Left ventricle myocardium inferior (tissue), 1 donor: ENCODE data around the gene SLC16A5. TPM values are rescaled to one million over a fixed set of nuclear protein-coding genes. Genes with fewer than 3 reads are reported as not detected.
"Not testable (repeated sequence)": the region's sequence is repeated elsewhere in the genome, so short reads cannot be mapped to it uniquely, and the experiment has no call there.

Experiments used
- DNase-seq: peaks from one replicate; pipeline ENCODE4 v3.0.0-alpha.2; 2020
- H3K27ac ChIP-seq: fragments of 200-600 bp; replicated peaks from 2 replicates; pipeline ENCODE4 v1.8.0; 2021
- H3K27me3 ChIP-seq: fragments of 200-600 bp; 2 replicates; pipeline ENCODE4 v1.8.0; 2021; ENCODE audit warnings: low read depth
- H3K36me3 ChIP-seq: fragments of 200-600 bp; 2 replicates; pipeline ENCODE4 v1.8.0; 2021
- H3K4me1 ChIP-seq: fragments of 200-600 bp; 2 replicates; pipeline ENCODE4 v1.8.0; 2021
- H3K4me3 ChIP-seq: fragments of 200-600 bp; 2 replicates; pipeline ENCODE4 v1.8.0; 2021; ENCODE audit warnings: mild to moderate bottlenecking, moderate library complexity
- H3K9me3 ChIP-seq: fragments of 200-600 bp; replicated peaks from 2 replicates; pipeline ENCODE4 v1.8.0; 2021
- intact Hi-C: fragments of 100-400 bp; cut with micrococcal nuclease; formaldehyde crosslinking; loops from one replicate; pipeline ENCODE4 v1.11.0; 2022
- long read RNA-seq: library from polyadenylated mRNA; unstranded; transcript quantifications from one replicate; pipeline ENCODE4 v2.0.0, GENCODE V29; 2021
- total RNA-seq: library from RNA; stranded (reverse); fragmentation: NEBNext Ultra II Directional; extraction: Animal tissue kit (Norgen Biotek cat#: 25700); gene quantifications from one replicate; pipeline ENCODE4 v1.2.1, GENCODE V29; 2021
- TF ChIP-seq, protein P1 (sequence below): fragments of 200-600 bp; IDR thresholded peaks from 2 replicates; pipeline ENCODE4 v1.8.0; 2021; ENCODE audit warnings: antibody characterized with exemption, mild to moderate bottlenecking, borderline replicate concordance
- donor health status: DM: no; HTN: yes; CAD: no; lungs with severe emphysema.

Gene SLC16A5
- 8.4 TPM for total RNA-seq
- long read RNA-seq, transcript SLC16A5-201 (7 exons, 1,934 nt), result major isoform, 9 of 26 reads
- long read RNA-seq, partial matches to known transcripts, result 8 of 26 reads
- long read RNA-seq, other reads (novel, unspliced or antisense), result 8 of 26 reads

DNA sequence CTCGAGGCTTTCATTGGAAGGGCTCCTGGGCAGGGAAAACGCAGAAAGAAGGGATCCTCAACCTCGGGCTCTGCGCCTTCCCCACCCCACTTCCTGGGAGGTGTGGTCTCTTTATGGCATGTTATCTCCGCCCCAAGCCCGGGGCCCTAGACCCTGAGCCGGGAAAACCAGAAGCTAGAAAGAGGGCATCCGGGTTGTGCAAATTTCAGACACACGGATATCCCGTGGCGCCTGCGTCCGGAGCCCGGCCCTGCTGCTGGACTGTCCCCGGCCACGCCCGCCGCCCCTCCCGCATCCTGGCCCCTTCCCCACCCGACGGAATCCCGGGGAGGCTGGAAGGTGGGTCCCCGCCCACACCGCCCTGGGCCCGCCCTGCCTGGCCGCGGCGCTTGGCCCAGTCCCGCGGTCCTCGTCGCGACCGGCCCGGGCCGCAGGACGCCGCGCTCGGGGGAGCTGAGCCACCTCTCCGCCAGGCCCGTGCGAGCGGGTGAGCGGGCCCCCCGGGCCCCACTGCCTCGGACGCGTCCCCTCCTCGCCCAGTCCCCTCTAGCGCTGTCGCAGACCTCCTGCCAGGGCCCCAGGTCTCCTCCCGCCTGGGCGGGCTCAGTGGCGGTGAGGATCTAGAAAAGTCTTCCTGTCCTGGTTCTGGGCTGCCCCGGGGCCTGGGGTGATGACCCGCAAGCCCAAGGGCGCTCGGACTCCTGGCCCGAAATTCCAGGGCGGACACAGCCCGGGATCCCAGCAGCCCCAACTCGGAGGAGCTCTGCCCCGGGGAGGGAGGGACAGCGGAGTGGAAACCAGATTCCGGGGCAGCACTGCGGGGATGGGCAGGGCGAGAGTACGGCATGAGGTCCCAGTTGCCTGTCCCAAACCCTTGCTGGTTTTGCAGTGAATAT lies at the start of gene SLC16A5:
SLC16A5 (plus strand) TSS at position 397 of the 896 bp plus-strand sequence. CDS start 5,683 bp downstream, outside the sequence.
- H3K4me1 ChIP-seq, result peaks cover 41% of the 10 kb centered on the region
- TF ChIP-seq, protein P1, sequence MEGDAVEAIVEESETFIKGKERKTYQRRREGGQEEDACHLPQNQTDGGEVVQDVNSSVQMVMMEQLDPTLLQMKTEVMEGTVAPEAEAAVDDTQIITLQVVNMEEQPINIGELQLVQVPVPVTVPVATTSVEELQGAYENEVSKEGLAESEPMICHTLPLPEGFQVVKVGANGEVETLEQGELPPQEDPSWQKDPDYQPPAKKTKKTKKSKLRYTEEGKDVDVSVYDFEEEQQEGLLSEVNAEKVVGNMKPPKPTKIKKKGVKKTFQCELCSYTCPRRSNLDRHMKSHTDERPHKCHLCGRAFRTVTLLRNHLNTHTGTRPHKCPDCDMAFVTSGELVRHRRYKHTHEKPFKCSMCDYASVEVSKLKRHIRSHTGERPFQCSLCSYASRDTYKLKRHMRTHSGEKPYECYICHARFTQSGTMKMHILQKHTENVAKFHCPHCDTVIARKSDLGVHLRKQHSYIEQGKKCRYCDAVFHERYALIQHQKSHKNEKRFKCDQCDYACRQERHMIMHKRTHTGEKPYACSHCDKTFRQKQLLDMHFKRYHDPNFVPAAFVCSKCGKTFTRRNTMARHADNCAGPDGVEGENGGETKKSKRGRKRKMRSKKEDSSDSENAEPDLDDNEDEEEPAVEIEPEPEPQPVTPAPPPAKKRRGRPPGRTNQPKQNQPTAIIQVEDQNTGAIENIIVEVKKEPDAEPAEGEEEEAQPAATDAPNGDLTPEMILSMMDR, result no peak
- H3K9me3 ChIP-seq, result no peaks in the 10 kb centered on the region
- intact Hi-C loops, result no loop called here
- no peaks in the 10 kb centered on the region for H3K27me3 ChIP-seq
- H3K27ac ChIP-seq, result peak within 1 kb of the TSS; percentile 92
- peak within 1 kb of the TSS; percentile 79 for H3K4me3 ChIP-seq
- peak; percentile 91 for DNase-seq
- H3K36me3 ChIP-seq, result no peaks in the 10 kb centered on the region

- intact Hi-C loops, result no loop called here
- DNase-seq, result no peak
- TF ChIP-seq, protein P1, result no peak
- Histone ChIP-seq H3K27ac (no peak overlapping the region), H3K4me1 (peaks cover 33% of the 10 kb centered on the region), H3K36me3 (peaks cover 46% of the 10 kb centered on the region), H3K9me3 (no peaks in the 10 kb centered on the region), H3K27me3 (no peaks in the 10 kb centered on the region), H3K4me3 (no peak overlapping the region)
Observed at GRCh38 chr17:75039238-75039637, 48.5 kb upstream of the SLC16A5 start.

DNA sequence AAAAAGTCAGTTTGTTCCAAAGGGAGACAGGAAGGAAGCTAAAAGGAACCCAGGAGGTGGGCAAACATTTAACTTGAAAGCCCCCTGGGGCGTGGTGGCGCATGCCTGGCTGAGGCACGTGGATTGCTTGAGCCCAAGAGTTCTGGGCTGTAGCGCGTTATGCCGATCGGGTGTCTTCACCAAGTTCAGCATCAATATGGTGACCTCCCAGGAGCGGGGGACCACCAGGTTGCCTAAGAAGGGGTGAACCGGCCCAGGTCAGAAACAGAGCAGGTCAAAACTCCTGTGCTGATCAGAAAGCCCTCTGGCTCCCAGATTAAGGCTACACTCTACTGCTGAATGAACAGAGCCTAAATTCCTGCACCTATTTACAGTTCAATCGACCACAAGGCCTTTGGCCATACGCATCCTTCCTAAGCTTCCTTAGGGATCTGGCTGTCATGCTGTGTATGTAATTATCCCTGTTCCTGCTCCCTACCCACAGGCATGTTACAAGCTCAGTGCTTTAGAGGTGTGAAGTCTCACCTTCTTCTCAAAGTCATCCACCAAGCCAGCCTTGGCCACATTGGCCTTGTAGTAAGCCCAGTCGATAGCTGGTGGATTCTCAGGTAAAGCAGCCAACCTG lies 46.0 kb upstream of the SLC16A5 start:
- peaks cover 46% of the 10 kb centered on the region for H3K36me3 ChIP-seq

GRCh38 chr17:75043789-75044188 lies 44.0 kb upstream of the SLC16A5 start:
- DNase-seq, H3K9me3 ChIP-seq, H3K4me3 ChIP-seq, H3K27me3 ChIP-seq, intact Hi-C loops, H3K27ac ChIP-seq: not testable (repeated sequence)
- Histone ChIP-seq H3K4me1 (peaks cover 42% of the 10 kb centered on the region), H3K36me3 (peaks cover 38% of the 10 kb centered on the region)

More for the DNA sequence above, 46.0 kb upstream of the SLC16A5 start:
- H3K27ac ChIP-seq, result no peak overlapping the region
- H3K4me1 ChIP-seq, result peaks cover 32% of the 10 kb centered on the region
- no peaks in the 10 kb centered on the region for H3K9me3 ChIP-seq
- no peak for DNase-seq
- TF ChIP-seq, protein P1, result no peak
- intact Hi-C loops, result no loop called here
- no peak overlapping the region for H3K4me3 ChIP-seq
- H3K27me3 ChIP-seq, result no peaks in the 10 kb centered on the region

DNA sequence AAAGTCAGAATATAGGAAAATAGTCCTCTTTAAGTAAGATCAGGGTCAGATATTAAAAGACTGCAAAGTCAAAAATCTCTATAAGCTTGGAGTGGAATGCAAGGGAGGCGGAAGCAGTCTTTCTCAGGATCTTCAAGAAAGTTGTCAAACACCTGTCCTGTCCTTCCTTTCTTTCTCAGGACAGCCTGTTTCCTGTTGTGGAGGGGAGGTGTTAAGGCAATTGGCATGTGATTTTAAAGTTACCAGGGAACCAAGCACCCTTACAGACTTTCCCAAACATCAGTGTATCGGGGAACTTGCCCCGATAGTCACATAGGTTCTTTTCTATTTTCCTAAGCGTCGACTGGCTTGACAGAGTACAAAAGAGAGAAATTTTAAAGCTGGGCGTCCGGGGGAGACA lies 43.0 kb upstream of the SLC16A5 start:
- H3K27ac ChIP-seq, result no peak overlapping the region
- TF ChIP-seq, protein P1, result no peak
- peaks cover 51% of the 10 kb centered on the region for H3K4me1 ChIP-seq
- no peak overlapping the region for H3K4me3 ChIP-seq
- H3K9me3 ChIP-seq, result no peaks in the 10 kb centered on the region
- intact Hi-C loops, result no loop called here
- no peaks in the 10 kb centered on the region for H3K27me3 ChIP-seq
- no peak for DNase-seq
- H3K36me3 ChIP-seq, result peaks cover 33% of the 10 kb centered on the region

DNA sequence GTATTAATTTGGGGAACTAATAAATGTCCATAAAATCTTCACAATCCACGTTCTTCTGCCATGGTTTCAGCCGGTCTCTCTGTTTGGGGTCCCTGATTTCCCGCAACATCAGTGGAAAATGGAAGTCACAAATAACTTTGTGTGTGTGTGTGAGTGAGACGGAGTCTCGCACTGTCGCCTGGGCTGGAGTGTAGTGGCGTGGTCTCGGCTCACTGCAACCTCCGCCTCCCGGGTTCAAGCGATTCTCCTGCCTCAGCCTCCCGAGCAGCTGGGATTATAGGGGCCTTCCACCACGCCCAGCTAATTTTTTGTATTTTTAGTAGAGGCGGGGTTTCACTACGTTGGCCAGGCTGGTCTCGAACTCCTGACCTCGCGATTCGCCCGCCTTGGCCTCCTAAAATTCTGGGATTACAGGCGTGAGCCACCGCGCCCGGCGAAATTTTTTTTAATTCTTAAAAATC lies 41.8 kb upstream of the SLC16A5 start:
- Histone ChIP-seq H3K27ac (peak overlapping the region; percentile 100), H3K4me3 (peak overlapping the region; percentile 99), H3K36me3 (peaks cover 33% of the 10 kb centered on the region), H3K4me1 (peaks cover 52% of the 10 kb centered on the region)
- H3K27me3 ChIP-seq, H3K9me3 ChIP-seq, intact Hi-C loops, DNase-seq: not testable (repeated sequence)
